Calu3 (cell line): ENCODE data around the gene KNL1. TPM values are rescaled to one million over a fixed set of nuclear protein-coding genes. Genes with fewer than 3 reads are reported as not detected.

Experiments used
- BruUV-seq: library from RNA; stranded (reverse); fragments of 400-500 nt; replicated peaks from 2 replicates; lab custom pipeline; 2021; lab: Mats Ljungman, UMichigan
- CTCF ChIA-PET: fragments of 300-600 bp; sonication (Branson Sonifier 250); formaldehyde crosslinking; loops from one replicate; lab custom pipeline; 2022; ENCODE audit warnings: antibody characterized with exemption; lab: Charles Lee
- DNase-seq: peaks from one replicate; pipeline ENCODE4 v3.0.0; 2022
- H3K27ac Mint-ChIP-seq: one replicate; pipeline ENCODE4 v1.8.0; 2022; ENCODE audit warnings: mixed read lengths; ENCODE audit not compliant: unreplicated experiment
- H3K27me3 Mint-ChIP-seq: one replicate; pipeline ENCODE4 v1.8.0; 2022; ENCODE audit warnings: mixed read lengths; ENCODE audit not compliant: unreplicated experiment
- H3K36me3 Mint-ChIP-seq: one replicate; pipeline ENCODE4 v1.8.0; 2022; ENCODE audit warnings: mild to moderate bottlenecking, moderate library complexity, mixed read lengths; ENCODE audit not compliant: insufficient read depth, unreplicated experiment
- H3K4me1 Mint-ChIP-seq: one replicate; pipeline ENCODE4 v1.8.0; 2022; ENCODE audit warnings: mild to moderate bottlenecking, low read depth, mixed read lengths; ENCODE audit not compliant: unreplicated experiment
- H3K4me3 Mint-ChIP-seq: one replicate; pipeline ENCODE4 v1.8.0; 2022; ENCODE audit warnings: mild to moderate bottlenecking, low read depth, moderate library complexity, mixed read lengths; ENCODE audit not compliant: unreplicated experiment
- H3K9me3 Mint-ChIP-seq: one replicate; pipeline ENCODE4 v1.8.0; 2022; ENCODE audit warnings: low read depth, mixed read lengths; ENCODE audit not compliant: unreplicated experiment
- CTCF ChIP-seq: fragments of 200-600 bp; IDR thresholded peaks from one replicate; pipeline ENCODE4 v1.8.0; 2022; ENCODE audit warnings: antibody characterized with exemption; ENCODE audit not compliant: unreplicated experiment
- intact Hi-C: fragments of 100-400 bp; cut with micrococcal nuclease; formaldehyde crosslinking; loops from one replicate; pipeline ENCODE4 v1.10.0; 2022; ENCODE audit not compliant: unreplicated experiment
- total RNA-seq: library from RNA; stranded (reverse); gene quantifications from 2 replicates; pipeline ENCODE4 v1.2.3, GENCODE V29; 2022

KNL1 gene
- total RNA-seq, 1 experiment from 2014 or later: 19.0 TPM

- H3K27me3 Mint-ChIP-seq: no peaks in the 10 kb centered on the region
- intact Hi-C loops: no loop called here
- no peak overlapping the region for H3K4me3 Mint-ChIP-seq
- TF ChIP-seq CTCF: no peak
- no TSS peak for BruUV-seq
- DNase-seq: no peak
- peaks cover 10% of the 10 kb centered on the region for H3K36me3 Mint-ChIP-seq
- no peaks in the 10 kb centered on the region for H3K4me1 Mint-ChIP-seq
- no peaks in the 10 kb centered on the region for H3K9me3 Mint-ChIP-seq
- CTCF ChIA-PET: no interaction called here
- no peak overlapping the region for H3K27ac Mint-ChIP-seq
These were observed 108.0 kb downstream of the KNL1 start for GRCh38 chr15:40702077-40702476.

GRCh38 chr15:40706121-40706520, 112.1 kb downstream of the KNL1 start:
- no TSS peak for BruUV-seq
- Mint-ChIP-seq H3K9me3 (no peaks in the 10 kb centered on the region), H3K27me3 (no peaks in the 10 kb centered on the region), H3K36me3 (peaks cover 15% of the 10 kb centered on the region), H3K27ac (no peak overlapping the region), H3K4me1 (no peaks in the 10 kb centered on the region), H3K4me3 (no peak overlapping the region)
- DNase-seq: no peak
- intact Hi-C loops: no loop called here
- no peak for TF ChIP-seq CTCF
- CTCF ChIA-PET: interaction anchor here (0.6 kb wide), 1 partner anchor 212 kb away, joined by 4 read pairs; no protein-coding TSS in a partner anchor

Other genes with a start within 250 kb of the KNL1 start
- gene PHGR1, start 243.2 kb upstream of the KNL1 start, total RNA-seq: not detected in 2 replicates
- 1.1 and 1.3 TPM in 2 replicates for gene DISP2, start 236.0 kb upstream of the KNL1 start, total RNA-seq
- gene KNSTRN, start 211.5 kb upstream of the KNL1 start, total RNA-seq: 29.5 and 44.5 TPM in 2 replicates
- 46.6 and 54.2 TPM in 2 replicates for gene IVD, start 188.5 kb upstream of the KNL1 start, total RNA-seq
- 15.6 and 17.2 TPM in 2 replicates for gene BAHD1, start 153.3 kb upstream of the KNL1 start, total RNA-seq
- gene CHST14, start 123.3 kb upstream of the KNL1 start, total RNA-seq: 8.7 and 11.5 TPM in 2 replicates
- 11.4 and 13.6 TPM in 2 replicates for gene CCDC32, start 29.2 kb upstream of the KNL1 start, total RNA-seq
- gene RPUSD2, start 24.9 kb upstream of the KNL1 start, total RNA-seq: 8.5 and 9.2 TPM in 2 replicates
- gene RAD51, start 100.9 kb downstream of the KNL1 start, total RNA-seq: 12.8 and 14.5 TPM in 2 replicates
- gene RMDN3, start 161.0 kb downstream of the KNL1 start, total RNA-seq: 23.5 and 25.5 TPM in 2 replicates
- 5.6 and 11.6 TPM in 2 replicates for gene GCHFR, start 169.8 kb downstream of the KNL1 start, total RNA-seq
- 0.56 and 0.64 TPM in 2 replicates for gene C15orf62, start 175.7 kb downstream of the KNL1 start, total RNA-seq
- 13.9 and 14.9 TPM in 2 replicates for gene ZFYVE19, start 212.8 kb downstream of the KNL1 start, total RNA-seq
- 15.2 and 17.4 TPM in 2 replicates for gene DNAJC17, start 213.2 kb downstream of the KNL1 start, total RNA-seq
- 0.51 and 1.7 TPM in 2 replicates for gene PPP1R14D, start 234.5 kb downstream of the KNL1 start, total RNA-seq
- gene SPINT1, start 249.8 kb downstream of the KNL1 start, total RNA-seq: 93.7 and 98.4 TPM in 2 replicates